ENCODE measurements around the gene TAS2R60.

- TF ChIP-seq CTCF (conservative IDR thresholded peaks at IDR 0.05; ENCODE audit: low read length) (no peak), EZH2phosphoT487 (IDR thresholded peaks at IDR 0.05; ENCODE audit: borderline replicate concordance, low read depth, low read length) (no peak)
Observed at GRCh38 chr7:143433759-143434158, 9.5 kb upstream of the TAS2R60 start.

All from OCI-LY7 (cell line).